ENCODE measurements around the gene G0S2. TPM values are rescaled to one million over a fixed set of nuclear protein-coding genes. Genes with fewer than 3 reads are reported as not detected.

Gene G0S2
- polyA plus RNA-seq, 1 donor from 2014 or later: 0.33 TPM

- Histone ChIP-seq H3K4me2 (ENCODE audit: low read length) (no peak overlapping the region), H3K27ac (ENCODE audit: low read length) (no peak overlapping the region), H2AFZ (ENCODE audit: low read depth, low read length) (no peak overlapping the region), H3K9me3 (ENCODE audit: low read length) (no peaks in the 10 kb centered on the region), H3K9me2 (ENCODE audit: insufficient read depth, low read length) (no peaks in the 10 kb centered on the region), H3F3A (ENCODE audit: insufficient read depth, low read length, poor library complexity, severe bottlenecking) (no peaks in the 10 kb centered on the region), H3K4me3 (ENCODE audit: low read length) (no peak overlapping the region), H3K27me3 (ENCODE audit: insufficient read depth, low read depth, low read length) (no peaks in the 10 kb centered on the region), H3K79me2 (replicated peaks; ENCODE audit: insufficient read depth, low read length) (no peaks in the 10 kb centered on the region), H3K9ac (ENCODE audit: low read length) (no peak overlapping the region), H3K36me3 (ENCODE audit: insufficient read depth, low read length) (no peaks in the 10 kb centered on the region), H4K20me1 (ENCODE audit: insufficient read depth) (no peaks in the 10 kb centered on the region)
- TF ChIP-seq MXI1 (conservative IDR thresholded peaks at IDR 0.05; ENCODE audit: poor library complexity, severe bottlenecking) (no peak), EP300 (conservative IDR thresholded peaks at IDR 0.05; ENCODE audit: poor library complexity, severe bottlenecking) (no peak), SMC3 (conservative IDR thresholded peaks at IDR 0.05; ENCODE audit: poor library complexity) (no peak), RAD21 (conservative IDR thresholded peaks at IDR 0.05) (no peak), EZH2 (IDR thresholded peaks at IDR 0.05; ENCODE audit: borderline replicate concordance, insufficient read depth, low read length, poor library complexity, severe bottlenecking) (no peak), REST (IDR thresholded peaks at IDR 0.05; ENCODE audit: borderline replicate concordance) (no peak), POLR2AphosphoS5 (IDR thresholded peaks at IDR 0.05) (no peak), TAF1 (IDR thresholded peaks at IDR 0.05; ENCODE audit: low read depth) (no peak)
- TF ChIP-seq, protein P1, sequence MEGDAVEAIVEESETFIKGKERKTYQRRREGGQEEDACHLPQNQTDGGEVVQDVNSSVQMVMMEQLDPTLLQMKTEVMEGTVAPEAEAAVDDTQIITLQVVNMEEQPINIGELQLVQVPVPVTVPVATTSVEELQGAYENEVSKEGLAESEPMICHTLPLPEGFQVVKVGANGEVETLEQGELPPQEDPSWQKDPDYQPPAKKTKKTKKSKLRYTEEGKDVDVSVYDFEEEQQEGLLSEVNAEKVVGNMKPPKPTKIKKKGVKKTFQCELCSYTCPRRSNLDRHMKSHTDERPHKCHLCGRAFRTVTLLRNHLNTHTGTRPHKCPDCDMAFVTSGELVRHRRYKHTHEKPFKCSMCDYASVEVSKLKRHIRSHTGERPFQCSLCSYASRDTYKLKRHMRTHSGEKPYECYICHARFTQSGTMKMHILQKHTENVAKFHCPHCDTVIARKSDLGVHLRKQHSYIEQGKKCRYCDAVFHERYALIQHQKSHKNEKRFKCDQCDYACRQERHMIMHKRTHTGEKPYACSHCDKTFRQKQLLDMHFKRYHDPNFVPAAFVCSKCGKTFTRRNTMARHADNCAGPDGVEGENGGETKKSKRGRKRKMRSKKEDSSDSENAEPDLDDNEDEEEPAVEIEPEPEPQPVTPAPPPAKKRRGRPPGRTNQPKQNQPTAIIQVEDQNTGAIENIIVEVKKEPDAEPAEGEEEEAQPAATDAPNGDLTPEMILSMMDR (IDR thresholded peaks at IDR 0.05; ENCODE audit: poor library complexity, severe bottlenecking): no peak
Measured at GRCh38 chr1:209642816-209643215, 32.4 kb upstream of the G0S2 start.

DNA sequence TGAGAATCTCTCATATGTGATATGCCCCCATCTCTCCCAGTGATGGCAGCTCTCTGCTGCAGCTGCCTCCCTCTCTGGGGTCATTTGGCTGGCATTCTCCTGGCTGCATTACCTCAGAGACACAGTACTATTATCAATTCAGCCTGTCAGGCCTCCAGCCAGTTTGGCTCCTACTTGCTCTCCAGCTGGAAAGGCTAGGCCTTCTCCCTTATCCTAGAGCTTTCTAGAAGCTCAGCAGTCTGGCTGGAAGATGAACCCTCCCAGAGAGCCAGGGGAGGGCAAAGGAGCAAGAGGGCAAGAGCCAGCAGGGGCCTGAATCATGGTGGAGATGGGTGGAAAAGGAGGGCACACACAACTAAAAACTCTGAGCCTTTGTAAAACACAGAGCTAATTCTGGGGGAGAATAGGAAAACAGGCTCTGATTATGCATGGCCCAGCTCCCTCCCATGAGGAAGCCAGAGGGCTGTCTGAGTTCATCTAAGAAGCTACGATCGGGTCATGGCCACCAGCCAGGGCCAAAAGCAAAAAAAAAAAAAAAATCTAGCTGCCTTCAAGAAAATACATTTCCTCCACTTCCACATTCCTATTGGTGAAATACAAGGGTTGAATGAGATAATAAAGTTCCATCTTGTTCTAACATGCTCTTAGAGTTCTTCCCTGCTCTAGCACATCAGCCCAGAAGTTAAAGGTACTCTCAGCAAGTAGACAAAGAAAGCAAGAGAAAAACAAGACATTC is 31.8 kb upstream of the G0S2 start:
- H3K79me2 ChIP-seq (replicated peaks; ENCODE audit: insufficient read depth, low read length): no peaks in the 10 kb centered on the region
- no peak overlapping the region for H2AFZ ChIP-seq (ENCODE audit: low read depth, low read length)
- H3K27ac ChIP-seq (ENCODE audit: low read length): no peak overlapping the region
- H3K36me3 ChIP-seq (ENCODE audit: insufficient read depth, low read length): no peaks in the 10 kb centered on the region
- TF ChIP-seq POLR2AphosphoS5 (IDR thresholded peaks at IDR 0.05): no peak
- no peaks in the 10 kb centered on the region for H4K20me1 ChIP-seq (ENCODE audit: insufficient read depth)
- no peaks in the 10 kb centered on the region for H3K9me2 ChIP-seq (ENCODE audit: insufficient read depth, low read length)
- no peaks in the 10 kb centered on the region for H3K9me3 ChIP-seq (ENCODE audit: low read length)
- no peaks in the 10 kb centered on the region for H3K27me3 ChIP-seq (ENCODE audit: insufficient read depth, low read depth, low read length)
- no peaks in the 10 kb centered on the region for H3F3A ChIP-seq (ENCODE audit: insufficient read depth, low read length, poor library complexity, severe bottlenecking)
- no peak overlapping the region for H3K4me2 ChIP-seq (ENCODE audit: low read length)
- no peak overlapping the region for H3K4me3 ChIP-seq (ENCODE audit: low read length)
- H3K9ac ChIP-seq (ENCODE audit: low read length): no peak overlapping the region

Data from neural cell (in vitro differentiated cells).